ENCODE results near the gene LRRC8D. TPM values are rescaled to one million over a fixed set of nuclear protein-coding genes. Genes with fewer than 3 reads are reported as not detected.

LRRC8D gene
- total RNA-seq, 4 donors from 2014 or later, result 6.9 to 13.2 (median 8.8) TPM

DNA sequence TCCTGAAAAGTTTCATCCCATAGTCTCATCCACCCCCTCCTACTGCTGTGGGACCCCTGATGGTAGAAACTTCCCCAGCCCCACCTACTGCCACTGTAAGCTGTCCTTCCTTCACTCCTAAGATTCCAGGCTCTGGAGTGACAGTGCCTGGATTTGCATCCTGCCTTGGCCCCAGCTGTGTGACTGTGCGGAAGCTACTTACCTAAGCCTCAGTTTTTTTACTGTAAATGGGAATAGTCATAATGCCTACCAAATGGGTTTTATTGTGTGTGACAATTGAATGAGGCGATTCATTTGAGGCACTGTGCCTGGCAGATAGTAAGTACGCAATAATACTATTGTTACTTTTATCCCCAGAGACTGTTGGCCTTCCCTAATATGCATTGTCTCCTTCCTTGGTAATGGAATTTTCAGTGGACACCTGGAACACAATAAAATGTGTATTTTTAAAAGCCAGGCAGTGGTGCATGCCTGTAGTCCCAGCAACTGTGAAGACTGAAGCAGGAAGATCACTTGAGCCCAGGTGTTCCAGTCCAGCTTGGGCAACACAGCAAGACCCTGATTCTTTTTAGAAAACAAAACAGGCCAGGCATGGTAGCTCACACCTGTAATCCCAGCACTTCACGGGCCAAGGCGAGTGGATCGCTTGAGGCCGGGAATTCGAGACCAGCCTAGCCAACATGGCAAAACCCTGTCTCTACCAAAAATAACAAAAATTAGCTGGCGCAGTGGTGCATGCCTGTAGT is 119.0 kb downstream of the LRRC8D start:
- DNase-seq (ENCODE audit: low spot score) (no peak), ATAC-seq (ENCODE audit: low FRiP score) (no peak)
- TF ChIP-seq, protein P1, sequence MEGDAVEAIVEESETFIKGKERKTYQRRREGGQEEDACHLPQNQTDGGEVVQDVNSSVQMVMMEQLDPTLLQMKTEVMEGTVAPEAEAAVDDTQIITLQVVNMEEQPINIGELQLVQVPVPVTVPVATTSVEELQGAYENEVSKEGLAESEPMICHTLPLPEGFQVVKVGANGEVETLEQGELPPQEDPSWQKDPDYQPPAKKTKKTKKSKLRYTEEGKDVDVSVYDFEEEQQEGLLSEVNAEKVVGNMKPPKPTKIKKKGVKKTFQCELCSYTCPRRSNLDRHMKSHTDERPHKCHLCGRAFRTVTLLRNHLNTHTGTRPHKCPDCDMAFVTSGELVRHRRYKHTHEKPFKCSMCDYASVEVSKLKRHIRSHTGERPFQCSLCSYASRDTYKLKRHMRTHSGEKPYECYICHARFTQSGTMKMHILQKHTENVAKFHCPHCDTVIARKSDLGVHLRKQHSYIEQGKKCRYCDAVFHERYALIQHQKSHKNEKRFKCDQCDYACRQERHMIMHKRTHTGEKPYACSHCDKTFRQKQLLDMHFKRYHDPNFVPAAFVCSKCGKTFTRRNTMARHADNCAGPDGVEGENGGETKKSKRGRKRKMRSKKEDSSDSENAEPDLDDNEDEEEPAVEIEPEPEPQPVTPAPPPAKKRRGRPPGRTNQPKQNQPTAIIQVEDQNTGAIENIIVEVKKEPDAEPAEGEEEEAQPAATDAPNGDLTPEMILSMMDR (IDR thresholded peaks at IDR 0.05), result no peak

DNA sequence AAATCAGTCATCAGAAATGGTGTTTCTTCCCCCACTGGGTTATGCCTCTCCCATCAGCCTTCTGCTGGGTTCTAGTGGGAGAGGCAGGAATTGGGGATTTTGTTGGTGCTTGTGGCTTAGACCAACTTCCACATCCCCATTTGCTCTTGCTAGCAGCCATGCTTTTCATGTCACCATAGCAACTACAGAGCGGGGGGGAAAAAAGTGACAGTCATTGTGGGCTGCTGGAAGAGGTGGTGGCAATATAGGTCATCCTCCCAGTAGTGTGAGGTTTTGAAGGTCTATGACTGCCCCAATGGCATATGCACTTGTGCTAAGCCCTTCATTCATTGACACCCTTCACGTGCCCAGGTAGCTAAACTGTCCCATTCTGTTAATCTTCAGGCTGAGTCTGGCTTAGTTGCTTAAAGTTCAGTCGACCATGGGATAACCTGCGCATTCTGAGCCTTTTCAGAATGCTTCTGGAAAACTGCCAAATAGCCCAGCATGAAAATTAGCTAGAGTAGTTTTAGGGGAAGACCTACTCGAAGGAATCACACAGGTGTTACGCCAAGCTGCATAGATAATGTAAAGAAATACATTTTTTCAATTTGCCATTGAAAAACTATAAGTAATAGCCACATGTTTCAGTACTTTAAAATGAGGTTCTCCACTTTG is 120.4 kb downstream of the LRRC8D start:
- ATAC-seq (ENCODE audit: low FRiP score) (no peak), DNase-seq (ENCODE audit: low spot score) (no peak)
- TF ChIP-seq, protein P1 (IDR thresholded peaks at IDR 0.05), result no peak

DNA sequence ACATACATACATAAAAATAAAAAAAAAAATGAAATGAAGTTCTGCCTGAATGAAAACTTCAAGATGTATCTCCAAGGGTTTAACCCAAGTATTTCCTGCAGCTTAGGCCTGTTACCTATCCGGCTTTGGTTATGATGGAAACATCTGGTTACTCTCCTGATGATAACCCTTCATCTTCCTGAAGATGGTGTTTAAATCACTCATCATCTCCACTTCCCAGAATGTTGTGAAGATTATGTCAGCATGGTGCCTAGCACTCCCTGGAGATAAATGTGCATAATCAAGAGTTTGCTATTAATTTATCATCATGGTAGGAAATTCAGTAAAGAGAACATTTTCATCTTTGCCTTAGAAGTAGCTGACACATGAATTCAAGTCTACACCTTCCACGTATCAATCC is 121.2 kb downstream of the LRRC8D start:
- DNase-seq (ENCODE audit: low spot score), result no peak
- TF ChIP-seq, protein P1 (IDR thresholded peaks at IDR 0.05), result no peak
- ATAC-seq (ENCODE audit: low FRiP score), result no peak

GRCh38 chr1:89942825-89943658 is 122.2 kb downstream of the LRRC8D start:
- TF ChIP-seq, protein P1 (IDR thresholded peaks at IDR 0.05), result no peak
- no peak for ATAC-seq (ENCODE audit: low FRiP score)
- no peak for DNase-seq (ENCODE audit: low spot score)

DNA sequence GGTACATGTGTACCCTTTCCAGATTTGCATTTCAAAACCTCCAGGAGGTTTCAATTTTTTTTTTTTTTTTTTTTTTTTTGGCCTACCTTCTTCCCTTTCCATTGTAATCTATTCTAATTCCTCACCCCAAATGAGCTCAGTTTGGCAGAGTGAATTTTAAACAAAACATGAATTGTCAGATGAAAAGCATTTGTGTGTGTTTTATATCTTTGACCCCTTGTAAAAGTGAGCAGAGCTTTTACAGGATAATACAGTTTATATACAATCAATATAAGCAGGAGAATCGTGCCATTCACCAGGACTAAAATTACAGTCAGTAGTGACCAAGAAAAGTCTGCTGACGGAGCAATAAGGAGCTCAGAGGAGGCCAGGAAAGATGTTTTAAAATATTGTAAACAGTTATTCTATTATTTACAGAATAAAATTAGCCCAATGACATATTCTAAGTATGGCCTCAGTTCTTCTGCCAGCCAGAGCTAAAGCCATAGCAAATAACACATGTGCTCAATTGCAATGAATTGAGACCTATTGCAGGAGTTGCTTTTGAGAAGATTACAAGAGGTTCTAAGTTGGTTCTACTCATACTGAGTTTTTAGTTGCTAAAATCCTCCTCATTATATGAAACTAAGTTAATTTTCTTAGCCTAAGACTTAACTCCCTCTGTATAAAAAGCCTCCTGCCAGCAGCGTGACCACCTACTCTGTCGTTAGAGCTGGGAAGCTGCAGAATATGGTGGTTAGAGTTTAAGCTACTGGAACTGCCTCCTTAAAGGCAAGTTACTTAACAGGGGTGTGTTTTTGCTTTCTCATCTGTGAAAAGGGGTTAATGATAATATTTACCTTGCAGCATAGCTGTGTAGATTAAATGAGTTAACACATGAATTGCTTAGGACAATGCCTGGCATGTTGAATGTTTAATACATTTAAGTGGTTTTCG is 123.3 kb downstream of the LRRC8D start:
- ATAC-seq (ENCODE audit: low FRiP score), result no peak

More for the DNA sequence above, 123.3 kb downstream of the LRRC8D start:
- no peak for DNase-seq (ENCODE audit: low spot score)
- TF ChIP-seq, protein P1 (IDR thresholded peaks at IDR 0.05), result no peak
